HCT116 (cell line): Measurements from ENCODE around the gene CTSH. TPM values are rescaled to one million over a fixed set of nuclear protein-coding genes. Genes with fewer than 3 reads are reported as not detected.

Experiments
- ATAC-seq: fragments of 200-7000 bp; cut with Tn5 transposase; 2 replicates; pipeline ENCODE4 v1.9.1; 2020; ENCODE audit warnings: mild to moderate bottlenecking, moderate library complexity
- BruUV-seq: library from RNA; stranded (reverse); fragments of 400-500 nt; replicated peaks from 2 replicates; lab custom pipeline; 2021; lab: Mats Ljungman, UMichigan
- CTCF ChIA-PET: fragments of 300-600 bp; sonication (Branson Sonifier 250); formaldehyde crosslinking; loops from one replicate; lab custom pipeline; 2021; ENCODE audit warnings: antibody characterized with exemption; lab: Charles Lee
- POLR2A ChIA-PET: fragments of 300-600, 350-600 bp; sonication (Branson Sonifier 250); formaldehyde crosslinking; loops from one replicate; lab custom pipeline; 2021; ENCODE audit warnings: antibody characterized with exemption; lab: Charles Lee
- RAD21 ChIA-PET, 2 experiments: fragments of 300-600 bp; sonication (Branson Sonifier 250); formaldehyde crosslinking; loops; one replicate each; lab custom pipeline; 2023; ENCODE audit warnings: low total read pairs in 2 of 2; ENCODE audit not compliant: uncharacterized antibody in 2 of 2, unreplicated experiment in 2 of 2, low non-redundant PET in 1 of 2; lab: Charles Lee
- DNase-seq: peaks from one replicate; pipeline ENCODE4 v3.0.0-alpha.2; 2010; ENCODE audit warnings: low read depth, low spot score
- H2AFZ ChIP-seq: fragments of 200-600 bp; shearing (Covaris generic), sonication (generic); 2 replicates; pipeline ENCODE4 v1.6.1; 2017; ENCODE audit warnings: low read depth, mixed run types, mixed read lengths, antibody characterized with exemption, low read length; ENCODE audit not compliant: poor library complexity, severe bottlenecking
- H3K27ac ChIP-seq: 2 replicates; pipeline ENCODE4 v1.5.1; 2012; ENCODE audit warnings: low read depth, low read length
- H3K27me3 ChIP-seq: fragments of 200-600 bp; sonication (generic); 2 replicates; pipeline ENCODE4 v1.6.1; 2016; ENCODE audit warnings: mixed run types, low read length, mixed read lengths; ENCODE audit not compliant: insufficient read depth
- H3K36me3 ChIP-seq, 2 experiments: fragments of 200-500 bp in 1 of 2; fragments of 200-600 bp in 1 of 2; sonication (Bioruptor generic) in 1 of 2; sonication (generic) in 1 of 2; 2 replicates each; pipeline versions ENCODE4 v1.5.1 to v1.6.1; 2014 to 2016; ENCODE audit warnings: low read length in 2 of 2, inconsistent platforms in 1 of 2, mixed read lengths in 1 of 2, mixed run types in 1 of 2; ENCODE audit not compliant: insufficient read depth in 2 of 2, control insufficient read depth in 1 of 2
- H3K4me1 ChIP-seq, 2 experiments: fragments of 200-600 bp in 1 of 2; sonication (generic) in 1 of 2; 2 replicates each; pipeline versions ENCODE4 v1.5.1 to v1.6.1; 2012 to 2017; ENCODE audit warnings: low read length in 2 of 2, inconsistent platforms in 1 of 2, mild to moderate bottlenecking in 1 of 2, mixed read lengths in 1 of 2, mixed run types in 1 of 2, moderate library complexity in 1 of 2; ENCODE audit not compliant: insufficient read depth in 2 of 2, control insufficient read depth in 1 of 2
- H3K4me2 ChIP-seq: fragments of 200-600 bp; sonication (generic); 2 replicates; pipeline ENCODE4 v1.6.1; 2017; ENCODE audit warnings: mixed run types, low read length, mixed read lengths
- H3K4me3 ChIP-seq, 2 experiments: fragments of 200-600 bp in 1 of 2; sonication (generic) in 1 of 2; replicated peaks in 1 of 2; 2 replicates each; pipeline ENCODE4 v1.5.1; 2011 to 2016; ENCODE audit warnings: low read length in 2 of 2, control low read depth in 1 of 2, low read depth in 1 of 2, mild to moderate bottlenecking in 1 of 2, mixed read lengths in 1 of 2, mixed run types in 1 of 2
- H3K79me2 ChIP-seq: fragments of 200-600 bp; sonication (generic); 2 replicates; pipeline ENCODE4 v1.6.1; 2017; ENCODE audit warnings: mild to moderate bottlenecking, mixed run types, low read length, moderate library complexity, mixed read lengths; ENCODE audit not compliant: insufficient read depth
- H3K9ac ChIP-seq: fragments of 200-600 bp; sonication (generic); 2 replicates; pipeline ENCODE4 v1.6.1; 2016; ENCODE audit warnings: low read length, mixed read lengths
- H3K9me2 ChIP-seq: fragments of 200-600 bp; sonication (generic), shearing (Covaris generic); 2 replicates; pipeline ENCODE4 v1.6.1; 2017; ENCODE audit warnings: mixed run types, mild to moderate bottlenecking, moderate library complexity; ENCODE audit not compliant: insufficient read depth
- H3K9me3 ChIP-seq, 2 experiments: fragments of 200-500 bp in 1 of 2; fragments of 200-600 bp in 1 of 2; sonication (Bioruptor generic) in 1 of 2; sonication (generic) in 1 of 2; 2 replicates each; pipeline ENCODE4 v1.6.1; 2014 to 2017; ENCODE audit warnings: low read length in 2 of 2, mixed read lengths in 2 of 2, inconsistent platforms in 1 of 2, low read depth in 1 of 2, mild to moderate bottlenecking in 1 of 2, mixed run types in 1 of 2, moderate library complexity in 1 of 2; ENCODE audit not compliant: control insufficient read depth in 1 of 2, insufficient read depth in 1 of 2
- H4K20me1 ChIP-seq: fragments of 200-600 bp; sonication (generic), shearing (Covaris generic); 2 replicates; pipeline ENCODE4 v1.6.1; 2017; ENCODE audit warnings: mixed run types, mild to moderate bottlenecking, moderate library complexity; ENCODE audit not compliant: insufficient read depth
- CBX3 ChIP-seq: IDR thresholded peaks from 2 replicates; pipeline ENCODE4 v1.6.1; 2012; ENCODE audit warnings: low read depth
- EZH2phosphoT487 ChIP-seq: fragments of 200-600 bp; IDR thresholded peaks from 2 replicates; pipeline ENCODE4 v1.6.1; 2018; ENCODE audit warnings: antibody characterized with exemption, borderline replicate concordance
- FOSL1 ChIP-seq: IDR thresholded peaks from 2 replicates; pipeline ENCODE4 v1.6.1; 2012; ENCODE audit warnings: low read depth
- YY1 ChIP-seq: IDR thresholded peaks from 2 replicates; pipeline ENCODE4 v1.6.1; 2011; ENCODE audit warnings: low read length, low read depth, moderate library complexity, mild to moderate bottlenecking; ENCODE audit not compliant: insufficient replicate concordance; ENCODE audit errors: extremely low read depth
- ZFX ChIP-seq: fragments of 450-650 bp; IDR thresholded peaks from 2 replicates; pipeline ENCODE4 v1.6.1; 2017
- ZNF274 ChIP-seq: fragments of 200-500 bp; sonication (Bioruptor generic); IDR thresholded peaks from 2 replicates; pipeline ENCODE4 v1.6.1; 2014; ENCODE audit warnings: mild to moderate bottlenecking, low read depth, low read length, inconsistent platforms
- intact Hi-C: fragments of 100-400 bp; cut with micrococcal nuclease; formaldehyde crosslinking; loops from 2 replicates; pipeline ENCODE4 v1.10.0; 2022
- total RNA-seq: library from RNA; stranded (reverse); gene quantifications from one replicate; pipeline ENCODE4 v1.2.1, GENCODE V29; 2021; ENCODE audit not compliant: unreplicated experiment
- TF ChIP-seq, protein P1 (sequence below): IDR thresholded peaks from 2 replicates; pipeline ENCODE4 v1.6.1; 2012; ENCODE audit warnings: low read depth
- TF ChIP-seq, protein P2 (sequence below): IDR thresholded peaks from 2 replicates; pipeline ENCODE4 v1.6.1; 2012
- TF ChIP-seq, protein P3 (sequence below): IDR thresholded peaks from 2 replicates; pipeline ENCODE4 v1.6.1; 2011; ENCODE audit warnings: mild to moderate bottlenecking, low read length, moderate library complexity; ENCODE audit not compliant: insufficient replicate concordance; ENCODE audit errors: extremely low read depth

The CTSH gene
- total RNA-seq, 1 experiment from 2014 or later = 37.5 TPM

DNA sequence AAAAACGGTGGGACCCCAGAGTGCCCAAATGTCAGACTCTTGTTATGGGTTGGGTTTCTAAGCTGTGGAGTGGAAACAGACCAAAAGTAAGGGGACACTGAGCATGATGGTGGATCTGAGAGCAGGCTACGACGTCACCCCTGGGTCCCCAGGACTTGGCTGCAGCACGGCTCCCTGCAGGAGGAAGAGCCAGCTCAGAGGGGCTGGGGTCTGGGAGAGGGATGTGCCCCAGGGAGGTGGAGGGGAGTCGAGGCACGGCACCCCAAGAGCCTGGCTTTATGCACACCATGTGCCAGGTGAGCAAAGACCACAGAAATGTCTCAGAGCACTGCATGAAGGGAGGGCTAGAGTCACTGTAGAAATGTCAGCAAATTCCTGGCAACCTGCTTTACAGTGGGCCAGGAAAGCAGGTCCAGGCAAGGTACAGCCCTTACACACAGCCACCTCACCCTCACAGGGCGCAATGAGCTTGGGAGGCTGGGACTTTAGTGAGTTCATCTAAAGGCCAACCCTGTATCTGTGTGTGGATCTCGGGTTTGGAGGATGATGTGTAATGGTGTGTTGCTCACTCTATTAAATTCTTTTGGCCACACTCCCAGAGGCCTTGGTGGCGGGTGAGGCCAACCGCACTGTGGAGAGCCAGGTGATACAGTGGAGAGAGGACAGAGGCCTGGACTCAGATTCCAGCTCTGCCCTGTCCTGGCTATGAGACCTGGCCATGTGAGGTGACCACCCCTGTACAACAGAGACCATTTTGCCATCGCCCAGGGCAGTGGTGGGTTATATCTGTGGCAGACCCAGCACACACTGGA is 14.1 kb downstream of the CTSH start (continued):
- TF ChIP-seq, protein P1, sequence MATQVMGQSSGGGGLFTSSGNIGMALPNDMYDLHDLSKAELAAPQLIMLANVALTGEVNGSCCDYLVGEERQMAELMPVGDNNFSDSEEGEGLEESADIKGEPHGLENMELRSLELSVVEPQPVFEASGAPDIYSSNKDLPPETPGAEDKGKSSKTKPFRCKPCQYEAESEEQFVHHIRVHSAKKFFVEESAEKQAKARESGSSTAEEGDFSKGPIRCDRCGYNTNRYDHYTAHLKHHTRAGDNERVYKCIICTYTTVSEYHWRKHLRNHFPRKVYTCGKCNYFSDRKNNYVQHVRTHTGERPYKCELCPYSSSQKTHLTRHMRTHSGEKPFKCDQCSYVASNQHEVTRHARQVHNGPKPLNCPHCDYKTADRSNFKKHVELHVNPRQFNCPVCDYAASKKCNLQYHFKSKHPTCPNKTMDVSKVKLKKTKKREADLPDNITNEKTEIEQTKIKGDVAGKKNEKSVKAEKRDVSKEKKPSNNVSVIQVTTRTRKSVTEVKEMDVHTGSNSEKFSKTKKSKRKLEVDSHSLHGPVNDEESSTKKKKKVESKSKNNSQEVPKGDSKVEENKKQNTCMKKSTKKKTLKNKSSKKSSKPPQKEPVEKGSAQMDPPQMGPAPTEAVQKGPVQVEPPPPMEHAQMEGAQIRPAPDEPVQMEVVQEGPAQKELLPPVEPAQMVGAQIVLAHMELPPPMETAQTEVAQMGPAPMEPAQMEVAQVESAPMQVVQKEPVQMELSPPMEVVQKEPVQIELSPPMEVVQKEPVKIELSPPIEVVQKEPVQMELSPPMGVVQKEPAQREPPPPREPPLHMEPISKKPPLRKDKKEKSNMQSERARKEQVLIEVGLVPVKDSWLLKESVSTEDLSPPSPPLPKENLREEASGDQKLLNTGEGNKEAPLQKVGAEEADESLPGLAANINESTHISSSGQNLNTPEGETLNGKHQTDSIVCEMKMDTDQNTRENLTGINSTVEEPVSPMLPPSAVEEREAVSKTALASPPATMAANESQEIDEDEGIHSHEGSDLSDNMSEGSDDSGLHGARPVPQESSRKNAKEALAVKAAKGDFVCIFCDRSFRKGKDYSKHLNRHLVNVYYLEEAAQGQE = no peak

DNA sequence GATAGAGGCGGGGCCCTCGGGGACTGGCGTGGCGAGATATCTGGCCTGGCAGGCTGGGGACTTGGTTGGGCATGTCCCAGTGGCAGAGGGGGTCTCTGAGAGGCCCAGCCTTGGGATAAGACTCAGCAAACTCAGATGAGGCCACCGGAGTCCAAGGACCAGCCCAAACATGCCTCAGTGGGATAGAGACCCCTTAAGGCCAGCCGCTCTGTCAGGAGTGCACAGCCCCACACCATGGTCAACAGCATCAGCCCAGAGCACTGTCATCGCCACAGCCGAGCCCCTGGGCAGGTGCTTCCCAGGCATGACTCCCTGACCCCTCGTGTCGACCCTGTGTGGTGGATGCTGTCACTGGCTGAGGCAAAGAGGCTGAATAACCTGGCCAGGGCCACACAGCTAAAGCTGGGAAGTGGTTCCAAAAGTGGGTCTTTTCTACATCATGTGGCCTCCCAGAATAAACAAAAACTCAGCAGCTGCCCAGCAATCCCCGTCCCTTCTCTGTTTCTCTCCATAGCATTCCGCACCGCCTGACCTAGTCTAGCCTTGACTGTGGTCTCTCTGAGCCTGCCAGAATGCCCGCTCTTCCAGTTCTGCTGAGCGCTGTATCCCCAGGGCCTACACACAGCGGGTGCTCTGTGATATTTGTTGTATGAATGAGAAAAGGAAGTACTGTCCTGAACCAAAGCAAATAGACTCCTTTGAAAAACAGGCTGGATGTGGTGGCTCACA is 15.1 kb downstream of the CTSH start:
- Histone ChIP-seq H3K9me2 (no peaks in the 10 kb centered on the region), H3K27me3 (no peaks in the 10 kb centered on the region), H3K9ac (no peak overlapping the region), H3K4me1 (peaks cover 10 to 26% of the 10 kb centered on the region in 2 experiments), H2AFZ (no peak overlapping the region), H3K9me3 (no peaks in the 10 kb centered on the region), H3K4me2 (no peak overlapping the region), H3K4me3 (no peak overlapping the region), H3K36me3 (no peaks in the 10 kb centered on the region; a peak in 1 of 4 replicates), H3K79me2 (no peaks in the 10 kb centered on the region), H4K20me1 (no peaks in the 10 kb centered on the region), H3K27ac (no peak overlapping the region)
- DNase-seq (no peak), ATAC-seq (no peak)
- intact Hi-C loops = no loop called here
- no TSS peak for BruUV-seq
- POLR2A ChIA-PET = no interaction called here
- CTCF ChIA-PET = no interaction called here
- RAD21 ChIA-PET = no interaction called here
- TF ChIP-seq FOSL1 (no peak), YY1 (no peak), CBX3 (no peak), ZFX (no peak), EZH2phosphoT487 (no peak), ZNF274 (no peak)
- TF ChIP-seq, protein P2, sequence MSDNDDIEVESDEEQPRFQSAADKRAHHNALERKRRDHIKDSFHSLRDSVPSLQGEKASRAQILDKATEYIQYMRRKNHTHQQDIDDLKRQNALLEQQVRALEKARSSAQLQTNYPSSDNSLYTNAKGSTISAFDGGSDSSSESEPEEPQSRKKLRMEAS = no peak
- TF ChIP-seq, protein P3, sequence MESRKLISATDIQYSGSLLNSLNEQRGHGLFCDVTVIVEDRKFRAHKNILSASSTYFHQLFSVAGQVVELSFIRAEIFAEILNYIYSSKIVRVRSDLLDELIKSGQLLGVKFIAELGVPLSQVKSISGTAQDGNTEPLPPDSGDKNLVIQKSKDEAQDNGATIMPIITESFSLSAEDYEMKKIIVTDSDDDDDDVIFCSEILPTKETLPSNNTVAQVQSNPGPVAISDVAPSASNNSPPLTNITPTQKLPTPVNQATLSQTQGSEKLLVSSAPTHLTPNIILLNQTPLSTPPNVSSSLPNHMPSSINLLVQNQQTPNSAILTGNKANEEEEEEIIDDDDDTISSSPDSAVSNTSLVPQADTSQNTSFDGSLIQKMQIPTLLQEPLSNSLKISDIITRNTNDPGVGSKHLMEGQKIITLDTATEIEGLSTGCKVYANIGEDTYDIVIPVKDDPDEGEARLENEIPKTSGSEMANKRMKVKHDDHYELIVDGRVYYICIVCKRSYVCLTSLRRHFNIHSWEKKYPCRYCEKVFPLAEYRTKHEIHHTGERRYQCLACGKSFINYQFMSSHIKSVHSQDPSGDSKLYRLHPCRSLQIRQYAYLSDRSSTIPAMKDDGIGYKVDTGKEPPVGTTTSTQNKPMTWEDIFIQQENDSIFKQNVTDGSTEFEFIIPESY = no peak
- TF ChIP-seq, protein P1 = no peak
- TF ChIP-seq, all 23 proteins: peak for 0
